HG03342 (cell line): Measurements from ENCODE around the gene RIN3.
A peak's percentile ranks its signal among the peaks of the same experiment; 100 is the strongest.

ENCODE experiments used
- ATAC-seq: cut with Tn5 transposase; IDR thresholded peaks from one replicate; pipeline ENCODE4 v1.9.1; 2021; ENCODE audit warnings: mild to moderate bottlenecking, moderate library complexity; ENCODE audit not compliant: unreplicated experiment

Gene RIN3

GRCh38 chr14:92683041-92683440, 169.5 kb downstream of the RIN3 start:
- no peak for ATAC-seq

DNA sequence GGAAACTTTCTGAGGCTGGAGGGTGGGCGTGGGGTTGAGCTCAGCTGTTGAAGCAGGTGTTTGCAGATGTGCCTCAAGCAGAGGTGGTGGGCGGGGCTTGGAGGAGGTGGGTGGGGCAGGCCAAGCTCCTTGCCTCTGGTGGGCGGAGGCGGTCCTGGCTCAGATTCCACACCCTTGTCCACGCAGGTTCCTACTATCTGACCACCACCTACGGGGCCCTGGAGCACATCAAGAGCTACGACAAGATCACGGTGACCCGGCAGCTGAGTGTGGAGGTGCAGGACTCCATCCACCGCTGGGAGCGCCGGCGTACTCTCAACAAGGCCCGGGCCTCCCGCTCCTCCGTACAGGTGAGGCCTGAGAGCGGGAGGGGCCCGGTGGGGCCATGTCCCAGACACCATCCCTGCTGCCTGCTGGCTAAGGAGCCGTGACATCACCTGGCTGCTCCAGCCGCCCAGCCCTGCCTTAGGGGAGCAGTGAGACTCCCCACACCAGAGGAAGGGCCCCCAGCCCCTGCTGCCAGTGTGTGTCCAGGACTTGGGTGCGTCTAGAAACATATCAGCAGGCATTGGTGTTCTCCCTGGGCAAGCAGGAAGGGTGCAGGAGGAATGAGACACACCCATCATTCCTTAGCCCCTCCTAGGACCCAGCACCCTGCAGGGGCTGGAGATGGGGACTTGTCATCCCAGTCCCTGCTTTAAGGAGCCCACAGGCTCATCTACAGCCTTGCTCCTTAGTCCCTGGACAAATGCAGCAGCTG, 171.4 kb downstream of the RIN3 start:
- ATAC-seq, result no peak

- no peak for ATAC-seq
These were observed 172.3 kb downstream of the RIN3 start for GRCh38 chr14:92685784-92686355.

DNA sequence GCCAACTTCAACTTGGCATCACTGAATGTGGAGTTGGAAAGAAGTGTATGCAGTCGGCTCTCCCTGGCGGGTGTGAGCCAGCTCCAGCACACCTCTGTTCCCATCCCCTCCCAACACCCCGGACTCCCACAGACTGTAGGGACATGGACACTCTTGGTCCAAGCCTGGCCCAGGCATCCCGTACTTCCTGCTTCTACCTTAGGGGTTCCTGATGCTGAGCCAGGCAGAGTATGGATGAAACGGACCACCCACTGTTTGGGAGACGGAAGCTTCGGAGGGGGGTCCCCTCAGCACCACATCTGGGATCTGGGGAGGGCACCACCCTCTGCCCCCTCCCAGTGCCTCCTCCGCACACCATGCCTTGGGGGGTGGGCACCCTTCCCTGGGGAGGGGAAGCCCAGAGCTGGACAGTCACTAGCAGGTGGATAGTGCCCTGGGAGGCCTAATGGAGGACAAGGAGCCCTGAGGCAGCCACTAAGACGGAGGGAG, 172.9 kb downstream of the RIN3 start:
- ATAC-seq, result no peak

- no peak for ATAC-seq
These were observed 173.4 kb downstream of the RIN3 start for GRCh38 chr14:92686900-92687427.

GRCh38 chr14:92687681-92688433, 174.3 kb downstream of the RIN3 start:
- no peak for ATAC-seq

- no peak for ATAC-seq
These were observed 175.1 kb downstream of the RIN3 start for GRCh38 chr14:92688434-92689375.

GRCh38 chr14:92690171-92691011, 176.8 kb downstream of the RIN3 start:
- ATAC-seq, result no peak

- ATAC-seq, result no peak
These were observed 179.2 kb downstream of the RIN3 start for GRCh38 chr14:92692822-92693226.

DNA sequence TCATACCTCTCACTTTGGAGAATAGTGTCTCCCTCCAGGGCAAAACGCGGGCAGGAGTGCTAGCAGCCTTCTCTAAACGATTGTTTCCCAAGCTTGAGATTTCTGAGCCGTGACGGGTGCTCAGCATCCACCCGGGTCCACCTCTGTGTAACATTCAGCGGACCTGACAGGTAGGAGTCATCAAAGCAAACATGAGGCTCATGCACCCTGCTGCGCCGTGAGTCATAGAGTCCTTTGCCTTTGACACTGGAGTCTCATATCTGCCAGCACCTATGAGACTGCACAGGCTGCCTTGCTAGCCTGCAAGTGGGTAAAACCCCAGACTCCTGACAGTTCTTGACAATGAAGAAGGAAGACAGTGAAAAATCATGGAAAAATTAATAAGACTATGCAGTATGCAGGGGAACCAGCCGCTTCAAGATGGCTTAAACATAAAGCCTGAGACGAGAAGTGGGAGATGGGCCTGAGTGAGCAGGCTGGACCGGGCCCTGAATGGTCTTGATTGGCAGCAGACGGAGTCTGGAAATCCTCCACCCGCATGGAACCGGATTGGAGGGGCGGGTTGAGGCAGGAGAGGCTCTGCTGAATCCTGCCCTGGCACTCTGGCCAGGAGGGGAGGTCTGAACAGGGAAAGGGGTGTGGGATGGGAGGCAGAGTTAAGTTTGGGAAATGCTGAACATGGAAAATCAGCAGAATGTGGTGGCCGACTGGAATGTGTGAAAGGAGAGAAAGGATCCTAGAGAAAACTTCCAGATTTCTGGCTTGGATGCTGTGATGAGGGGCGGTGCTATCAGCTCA, 180.6 kb downstream of the RIN3 start:
- ATAC-seq, result no peak

GRCh38 chr14:92694807-92695206, 181.2 kb downstream of the RIN3 start:
- ATAC-seq, result no peak

- no peak for ATAC-seq
These were observed 182.0 kb downstream of the RIN3 start for GRCh38 chr14:92695562-92695961.

GRCh38 chr14:92696366-92696765, 182.8 kb downstream of the RIN3 start:
- ATAC-seq, result no peak

- ATAC-seq, result no peak
These were observed 184.8 kb downstream of the RIN3 start for GRCh38 chr14:92698393-92698792.

GRCh38 chr14:92701826-92702225, 188.2 kb downstream of the RIN3 start:
- ATAC-seq, result no peak

DNA sequence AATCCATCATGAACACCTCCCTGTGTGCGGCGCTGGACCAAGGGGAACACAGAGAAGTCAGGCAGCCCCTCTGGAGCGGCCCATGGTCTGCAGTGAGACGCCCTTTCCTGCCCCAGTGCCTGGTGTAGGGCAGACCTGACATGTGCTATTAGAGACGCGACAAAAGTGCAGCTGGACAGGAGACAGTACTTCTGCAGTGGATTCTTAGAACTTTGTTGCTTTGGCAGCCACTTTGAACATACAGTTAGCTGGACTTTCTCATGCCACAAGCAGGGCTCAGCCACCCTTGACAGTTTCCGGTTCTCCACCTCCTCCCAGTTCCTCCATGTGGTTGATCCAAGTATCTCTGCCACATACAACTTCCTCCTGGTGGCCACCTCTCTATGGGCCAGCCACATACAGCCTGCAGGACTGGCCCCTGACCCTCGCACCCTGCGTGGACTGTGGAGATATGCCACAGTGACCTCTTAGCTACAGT, 188.9 kb downstream of the RIN3 start:
- no peak for ATAC-seq

GRCh38 chr14:92703516-92703915, 189.9 kb downstream of the RIN3 start:
- ATAC-seq, result no peak

DNA sequence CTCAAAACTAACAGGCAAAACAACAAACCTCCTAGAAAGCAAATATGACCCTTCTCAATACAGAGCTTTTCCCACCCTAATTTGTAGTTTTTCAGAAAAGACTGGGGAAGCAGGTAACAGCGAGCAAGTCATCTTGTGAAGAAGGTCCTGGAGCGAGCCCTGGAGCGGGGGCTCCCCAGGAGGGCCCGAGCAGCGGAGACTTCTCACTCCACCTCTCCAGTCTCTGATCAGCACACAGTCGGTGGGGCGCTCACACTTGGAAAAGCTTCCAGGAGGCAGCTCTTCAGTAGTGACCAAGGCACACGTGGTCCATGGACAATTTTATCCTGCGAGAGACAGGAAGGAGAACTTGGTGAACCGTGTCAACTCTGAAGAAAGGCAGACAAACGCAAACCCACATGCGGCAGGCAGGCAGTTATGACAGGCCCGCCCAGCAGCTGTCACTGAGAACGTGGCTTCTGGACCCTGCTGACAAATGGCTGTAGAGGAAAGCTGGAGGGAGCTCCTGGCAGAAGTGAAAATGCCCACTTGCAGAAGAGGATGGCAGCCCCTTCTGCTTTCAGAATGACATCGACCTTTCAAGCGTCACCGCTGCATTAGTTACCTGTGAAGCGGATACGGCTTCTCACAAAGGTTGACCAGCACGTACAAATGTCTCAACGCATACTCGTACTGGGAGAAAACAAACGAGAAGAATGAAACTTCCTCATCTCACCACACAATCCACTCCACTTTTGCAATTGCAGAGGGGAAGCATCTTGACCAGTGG, 190.6 kb downstream of the RIN3 start:
- peak; percentile 94 for ATAC-seq
